ENCODE results near the gene HEPN1. TPM values are rescaled to one million over a fixed set of nuclear protein-coding genes. Genes with fewer than 3 reads are reported as not detected.

Gene HEPN1
- total RNA-seq, 1 experiment from 2014 or later: not detected

DNA sequence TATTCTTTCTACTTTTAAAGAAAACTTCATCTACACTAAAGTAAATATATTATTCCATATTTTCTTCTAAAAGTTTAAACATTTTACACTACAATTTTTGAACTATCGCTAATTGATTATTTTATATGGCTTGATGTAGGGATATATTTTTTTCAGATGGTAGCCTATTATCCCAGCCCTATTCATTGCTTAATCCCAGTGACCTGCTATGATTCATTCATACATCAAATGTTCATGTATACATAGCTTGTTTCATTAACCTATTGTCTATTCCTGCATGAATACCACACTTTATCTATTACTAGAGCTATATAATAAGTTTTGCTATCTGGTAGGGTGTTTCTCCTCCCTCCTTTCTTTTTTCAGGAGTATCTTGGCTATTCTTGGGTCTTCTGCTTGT is 16.4 kb upstream of the HEPN1 start:
- H3K4me1 ChIP-seq: peaks cover 28% of the 10 kb centered on the region
- DNase-seq: no peak
- H3K9me3 ChIP-seq (replicated peaks): no peaks in the 10 kb centered on the region
- no peaks in the 10 kb centered on the region for H3K36me3 ChIP-seq
- H3K4me3 ChIP-seq: no peak overlapping the region
- H3K27me3 ChIP-seq: no peaks in the 10 kb centered on the region
- no peak overlapping the region for H3K27ac ChIP-seq

DNA sequence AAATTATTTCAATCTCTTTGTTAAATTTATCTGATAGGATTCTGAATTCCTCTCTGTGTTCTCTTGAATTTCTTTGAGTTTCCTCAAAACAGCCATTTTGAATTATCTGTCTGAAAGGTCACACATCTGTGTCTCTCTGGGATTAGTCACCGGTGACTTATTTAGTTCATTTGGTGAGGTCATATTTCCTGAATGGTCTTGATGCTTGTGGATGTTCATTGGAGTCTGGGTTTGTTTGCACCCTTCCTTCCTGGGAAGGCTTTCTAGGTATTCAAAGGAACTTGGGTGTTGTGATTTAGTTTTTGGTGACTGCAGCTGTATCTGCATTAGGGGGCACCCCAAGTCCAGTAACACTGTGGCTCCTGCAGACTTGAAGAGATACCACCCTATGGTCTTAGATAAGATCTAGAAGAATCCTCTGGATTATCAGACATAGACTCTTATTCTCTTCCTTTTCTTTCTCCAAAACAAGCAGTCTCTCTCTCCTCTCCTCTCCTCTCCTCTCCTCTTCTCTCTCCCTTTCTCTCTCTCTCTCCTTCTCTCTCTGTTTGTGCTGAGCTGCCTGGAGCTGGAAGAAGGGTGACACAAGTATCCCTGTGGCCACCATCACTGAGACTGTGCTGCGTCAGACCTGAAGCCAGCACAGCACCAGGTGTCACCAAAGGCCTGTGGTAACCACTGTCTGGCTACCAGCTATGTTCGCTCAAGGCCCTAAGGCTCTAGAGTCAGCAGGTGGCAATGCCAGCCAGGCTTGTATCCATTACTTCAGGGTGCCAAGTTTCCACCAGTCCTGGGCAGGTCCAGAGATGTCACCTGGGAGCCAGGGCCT is 3.3 kb upstream of the HEPN1 start:
- no peak for DNase-seq
- Histone ChIP-seq H3K27me3 (no peaks in the 10 kb centered on the region), H3K27ac (no peak overlapping the region), H3K4me3 (no peak overlapping the region), H3K4me1 (peaks cover 5% of the 10 kb centered on the region; the same call in 1 of the 2 replicates), H3K9me3 (replicated peaks) (no peaks in the 10 kb centered on the region), H3K36me3 (no peaks in the 10 kb centered on the region)

DNA sequence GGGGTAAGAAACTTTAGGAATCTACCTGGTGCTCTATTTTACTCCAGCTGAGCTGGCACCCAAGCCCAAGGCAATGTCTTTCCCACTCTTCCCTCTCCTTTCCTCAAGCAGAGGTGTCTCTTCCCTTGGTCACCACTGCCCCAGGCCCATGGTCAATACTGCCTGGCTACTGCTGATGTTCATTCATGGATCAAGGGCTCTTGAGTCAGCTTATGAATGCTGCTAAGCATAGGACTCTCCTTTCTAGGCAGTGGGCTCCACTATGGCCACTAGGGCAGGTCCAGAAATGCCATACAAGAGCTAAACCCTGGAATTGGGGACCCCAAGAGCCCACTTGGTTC is 2.7 kb upstream of the HEPN1 start:
- no peaks in the 10 kb centered on the region for H3K36me3 ChIP-seq
- no peak overlapping the region for H3K4me3 ChIP-seq
- no peak overlapping the region for H3K27ac ChIP-seq
- no peak for DNase-seq
- peaks cover 5% of the 10 kb centered on the region; the same call in 1 of the 2 replicates for H3K4me1 ChIP-seq
- H3K27me3 ChIP-seq: no peaks in the 10 kb centered on the region
- no peaks in the 10 kb centered on the region for H3K9me3 ChIP-seq (replicated peaks)

DNA sequence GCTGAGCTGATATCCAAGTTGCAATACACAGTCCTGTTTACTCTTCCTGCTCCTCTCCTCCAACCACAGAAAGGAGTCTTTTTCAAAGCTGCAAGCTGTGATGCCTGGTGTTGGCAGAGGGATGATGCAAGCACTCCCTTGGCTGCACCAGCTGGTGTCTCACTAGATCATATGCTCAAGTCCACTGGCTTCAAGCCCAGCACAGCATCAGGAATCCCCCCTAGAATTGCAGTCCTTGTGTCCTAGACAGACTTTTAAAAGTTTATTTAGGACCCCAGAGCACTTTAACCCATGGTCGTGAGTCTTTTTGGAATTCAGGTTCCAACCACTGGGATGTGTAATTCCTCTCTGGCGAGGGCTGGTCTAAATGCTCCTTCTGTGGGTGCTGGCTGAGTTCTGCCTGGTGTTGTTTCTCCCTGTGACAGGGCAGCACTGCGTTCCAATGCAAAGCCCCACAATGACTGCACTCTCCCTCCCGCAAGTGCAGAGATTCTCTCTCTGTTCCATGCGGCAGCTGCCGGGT is 1.9 kb upstream of the HEPN1 start:
- H3K27ac ChIP-seq: no peak overlapping the region
- no peaks in the 10 kb centered on the region for H3K27me3 ChIP-seq
- H3K36me3 ChIP-seq: no peaks in the 10 kb centered on the region
- peaks cover 5% of the 10 kb centered on the region; the same call in 1 of the 2 replicates for H3K4me1 ChIP-seq
- H3K9me3 ChIP-seq (replicated peaks): no peaks in the 10 kb centered on the region
- DNase-seq: peak in 1 of 2 experiments; percentile 17
- H3K4me3 ChIP-seq: no peak overlapping the region

DNA sequence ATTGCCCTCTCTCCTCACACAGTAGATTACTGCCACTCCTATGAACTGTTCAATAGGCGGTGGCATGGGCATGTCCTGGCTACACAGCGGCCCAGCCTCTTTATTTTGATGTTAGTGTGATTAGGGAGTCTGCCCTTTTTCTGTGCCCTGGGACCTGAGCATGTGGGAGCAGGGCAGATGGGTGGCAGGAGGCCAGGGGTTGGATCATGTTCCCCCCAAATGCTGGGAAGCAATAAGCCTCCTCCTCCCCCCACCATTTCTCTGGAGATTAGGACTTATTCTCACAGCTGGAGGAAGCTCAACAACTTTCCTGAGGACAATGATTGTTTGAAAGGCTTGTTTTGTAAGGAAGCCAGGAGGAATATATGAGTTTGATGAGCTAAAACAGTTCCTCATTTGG is 848 bp downstream of the HEPN1 start:
- Histone ChIP-seq H3K27ac (no peak overlapping the region), H3K36me3 (no peaks in the 10 kb centered on the region), H3K9me3 (replicated peaks) (no peaks in the 10 kb centered on the region), H3K4me1 (peaks cover 5% of the 10 kb centered on the region; the same call in 1 of the 2 replicates), H3K27me3 (no peaks in the 10 kb centered on the region), H3K4me3 (no peak overlapping the region)
- DNase-seq: peak in 1 of 2 experiments; percentile 19

DNA sequence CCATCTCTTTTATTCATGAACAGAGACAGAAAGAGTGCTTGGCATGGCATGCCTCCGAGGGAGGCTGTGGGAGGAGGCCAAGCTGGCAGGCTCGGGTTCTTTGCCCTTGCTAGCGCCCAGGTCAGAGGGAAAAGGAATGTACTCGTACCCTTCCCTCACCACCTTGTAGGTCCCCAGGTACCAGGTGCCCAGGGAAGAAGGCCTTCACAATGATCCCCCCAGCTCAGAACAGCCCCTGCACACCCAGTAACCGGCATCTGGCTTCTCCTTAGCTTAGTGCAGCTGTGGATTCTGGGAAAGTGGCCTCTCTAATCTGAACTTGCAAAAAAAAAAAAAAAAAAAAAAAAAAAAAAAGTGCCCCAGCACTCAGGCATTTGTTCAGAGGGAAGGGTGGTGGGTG is 1.3 kb downstream of the HEPN1 start:
- Histone ChIP-seq H3K4me1 (peaks cover 5% of the 10 kb centered on the region; the same call in 1 of the 2 replicates), H3K9me3 (replicated peaks) (no peaks in the 10 kb centered on the region), H3K27me3 (no peaks in the 10 kb centered on the region), H3K36me3 (no peaks in the 10 kb centered on the region), H3K27ac (no peak overlapping the region), H3K4me3 (peak overlapping the region; percentile 58)
- no peak for DNase-seq

DNA sequence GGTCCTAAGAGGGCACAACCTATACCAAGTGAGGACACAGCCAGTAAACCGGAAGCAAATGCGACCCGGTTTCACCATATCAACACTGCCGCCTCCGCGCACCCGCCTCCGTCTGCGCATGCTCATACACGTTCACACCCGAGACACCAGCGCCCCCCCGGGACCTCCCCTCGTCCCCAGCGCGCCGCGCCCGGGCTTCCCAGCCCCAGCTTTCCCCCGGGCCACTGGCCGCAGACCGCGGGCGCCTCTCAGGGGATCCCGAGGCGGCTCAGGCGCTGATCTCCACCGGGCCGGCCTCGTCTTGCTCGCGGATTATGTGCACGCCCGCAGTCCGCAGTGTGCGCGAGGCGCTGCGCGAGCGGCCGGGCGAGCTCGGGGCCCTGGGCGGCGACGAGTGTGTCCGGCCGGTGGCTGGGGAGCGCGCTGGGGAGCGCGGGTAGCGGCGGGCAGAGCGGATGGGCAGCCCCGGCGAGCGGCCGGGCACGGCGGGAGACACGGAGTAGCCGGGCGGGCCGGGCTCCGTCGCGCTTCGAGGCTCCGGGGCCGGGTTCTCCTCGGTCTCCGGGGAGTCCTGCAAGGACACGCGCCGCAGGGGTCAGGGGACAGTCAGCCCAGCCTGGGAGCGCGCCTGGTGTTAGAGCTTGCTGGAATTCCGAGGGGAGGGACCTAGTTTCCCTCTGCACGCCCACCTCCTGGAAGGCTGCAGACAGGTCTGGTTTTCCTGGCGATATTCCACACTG is 2.0 kb downstream of the HEPN1 start:
- DNase-seq: peak; percentile 75 to 78
- Histone ChIP-seq H3K36me3 (no peaks in the 10 kb centered on the region), H3K27me3 (no peaks in the 10 kb centered on the region), H3K4me3 (peak overlapping the region; percentile 58), H3K4me1 (peaks cover 5% of the 10 kb centered on the region; the same call in 1 of the 2 replicates), H3K27ac (no peak overlapping the region), H3K9me3 (replicated peaks) (no peaks in the 10 kb centered on the region)

DNA sequence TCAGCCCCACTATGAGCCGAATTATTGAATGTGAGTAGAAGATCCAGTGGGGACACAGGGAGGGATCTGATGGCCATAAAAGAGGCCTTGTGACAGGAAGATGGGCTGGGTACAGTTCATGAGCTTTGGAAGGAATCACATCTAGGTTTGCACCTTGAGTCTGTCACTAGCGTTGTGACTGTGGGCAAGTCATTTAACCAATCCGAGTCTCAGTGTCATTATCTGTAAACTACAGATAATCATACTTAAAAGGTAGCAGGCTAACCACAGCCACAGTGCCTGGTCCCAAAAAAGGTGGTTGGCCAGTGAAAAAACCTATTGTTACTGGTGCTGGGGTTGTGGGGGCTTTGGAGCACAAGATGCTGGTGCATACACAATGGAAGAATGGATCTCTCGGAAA is 3.8 kb downstream of the HEPN1 start:
- no peaks in the 10 kb centered on the region for H3K9me3 ChIP-seq (replicated peaks)
- H3K27ac ChIP-seq: no peak overlapping the region
- no peaks in the 10 kb centered on the region for H3K27me3 ChIP-seq
- no peak for DNase-seq
- H3K4me3 ChIP-seq: no peak overlapping the region
- H3K4me1 ChIP-seq: peaks cover 5% of the 10 kb centered on the region; the same call in 1 of the 2 replicates
- no peaks in the 10 kb centered on the region for H3K36me3 ChIP-seq

DNA sequence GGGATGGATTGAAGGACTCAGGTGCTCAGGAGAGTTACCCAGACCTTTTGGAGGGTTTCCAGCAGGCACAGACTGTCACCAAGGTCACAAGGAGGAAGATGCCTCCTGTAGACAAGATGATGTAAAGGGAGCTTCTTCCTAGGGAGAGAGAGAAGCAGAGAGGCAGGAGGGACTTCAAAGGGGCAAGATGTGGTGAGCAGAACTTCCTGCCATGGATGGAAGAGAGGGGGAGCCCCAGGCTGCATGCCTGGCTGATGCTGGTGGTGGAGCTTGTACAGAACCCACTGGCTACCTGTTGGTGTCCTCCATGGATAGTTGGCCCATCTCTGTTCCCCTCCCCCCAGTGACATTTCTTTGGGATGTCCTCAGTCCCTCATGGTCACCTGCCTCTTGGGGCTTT is 4.2 kb downstream of the HEPN1 start:
- H3K9me3 ChIP-seq (replicated peaks): no peaks in the 10 kb centered on the region
- no peak overlapping the region for H3K27ac ChIP-seq
- no peak for DNase-seq
- H3K27me3 ChIP-seq: no peaks in the 10 kb centered on the region
- H3K36me3 ChIP-seq: no peaks in the 10 kb centered on the region
- H3K4me1 ChIP-seq: peaks cover 5% of the 10 kb centered on the region; the same call in 1 of the 2 replicates
- no peak overlapping the region for H3K4me3 ChIP-seq

DNA sequence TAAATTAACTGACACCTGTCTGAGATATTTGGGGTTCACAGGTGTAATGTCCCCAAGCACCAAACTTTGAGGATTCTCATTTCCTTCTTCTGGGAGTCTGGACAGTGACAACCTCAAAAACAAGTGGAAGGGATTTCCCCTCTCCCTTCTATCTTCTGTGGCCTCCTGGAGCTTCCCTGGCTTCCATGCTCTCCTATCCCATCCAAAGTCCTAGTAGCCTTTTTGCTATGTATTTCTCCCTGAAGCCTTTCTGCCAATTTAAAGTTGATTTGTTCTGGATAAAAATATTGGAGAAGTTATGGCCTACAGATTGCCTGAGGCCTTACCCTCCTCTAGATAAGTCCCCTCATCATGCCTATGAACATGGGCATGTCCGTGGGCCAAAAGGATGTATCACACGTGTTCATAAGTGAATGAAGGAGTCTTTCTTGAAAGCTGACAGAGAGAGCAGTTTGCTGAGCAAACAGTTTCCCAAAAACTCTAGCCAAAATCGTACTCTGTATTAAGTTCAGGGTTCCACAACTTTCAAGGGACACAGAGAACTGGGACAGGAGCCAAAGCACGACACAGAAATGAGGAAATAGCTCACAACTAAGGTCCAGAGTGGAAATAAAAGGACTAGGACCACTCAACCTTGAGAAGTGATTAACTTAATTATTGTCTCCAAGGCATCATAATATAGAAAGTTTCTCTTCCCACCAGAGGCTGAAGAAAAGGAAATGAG is 10.1 kb downstream of the HEPN1 start:
- no peaks in the 10 kb centered on the region for H3K36me3 ChIP-seq
- H3K9me3 ChIP-seq (replicated peaks): no peaks in the 10 kb centered on the region
- DNase-seq: no peak
- H3K27ac ChIP-seq: no peak overlapping the region
- no peaks in the 10 kb centered on the region for H3K27me3 ChIP-seq
- H3K4me3 ChIP-seq: no peak overlapping the region
- H3K4me1 ChIP-seq: no peaks in the 10 kb centered on the region

DNA sequence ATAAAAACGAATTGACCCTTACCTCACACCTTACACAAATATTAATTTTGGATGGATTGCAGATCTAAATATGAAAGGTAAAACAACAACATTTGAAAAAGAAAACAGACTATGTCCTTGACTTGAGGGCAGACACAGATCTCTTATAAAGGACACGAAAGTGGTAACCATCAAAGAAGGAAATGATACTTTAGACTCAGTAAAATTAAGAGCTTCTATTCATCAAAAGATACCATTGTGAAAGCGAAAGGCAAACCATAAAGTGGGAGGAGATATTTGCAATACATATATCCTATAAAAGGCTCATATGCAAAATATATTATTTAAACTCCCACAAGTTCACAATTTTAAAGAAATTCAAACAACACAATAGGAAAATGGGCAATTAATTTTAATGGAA is 11.7 kb downstream of the HEPN1 start:
- DNase-seq: no peak
- no peak overlapping the region for H3K4me3 ChIP-seq

DNA sequence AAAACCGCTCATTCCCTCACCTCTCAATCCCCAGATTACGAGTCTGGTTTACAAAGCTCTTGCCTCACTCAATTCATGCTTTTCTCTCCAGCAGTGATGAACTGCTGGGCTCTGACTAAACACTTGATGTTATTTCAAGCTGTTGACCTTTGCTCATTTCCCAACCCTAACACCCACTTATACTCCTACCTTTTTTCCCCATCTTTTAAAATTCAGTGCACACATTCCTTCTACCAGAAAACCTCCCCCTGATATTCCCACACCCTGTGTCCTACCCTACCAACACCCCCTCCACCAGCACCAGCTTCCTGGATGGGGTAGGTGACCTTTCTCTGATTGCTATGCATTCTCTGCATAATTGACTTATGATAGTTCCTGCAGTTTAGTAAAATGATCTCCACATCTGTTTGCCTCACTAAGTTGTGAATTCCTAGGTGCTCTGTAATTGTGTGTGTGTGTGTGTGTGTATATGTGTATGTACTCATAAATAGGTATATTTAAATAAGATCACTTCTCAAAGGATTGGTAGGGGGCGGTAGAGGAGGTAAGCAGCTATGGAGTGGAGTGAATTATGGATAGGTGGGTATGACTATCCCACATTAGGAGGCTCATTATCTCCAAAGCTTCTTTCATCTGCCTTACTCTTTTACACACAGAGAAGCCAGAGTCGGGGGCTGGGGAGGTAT is 16.0 kb downstream of the HEPN1 start:
- Histone ChIP-seq H3K36me3 (no peaks in the 10 kb centered on the region), H3K9me3 (replicated peaks) (no peaks in the 10 kb centered on the region), H3K27ac (no peak overlapping the region), H3K4me1 (no peaks in the 10 kb centered on the region), H3K27me3 (no peaks in the 10 kb centered on the region), H3K4me3 (no peak overlapping the region)
- no peak for DNase-seq

More for the DNA sequence above, 11.7 kb downstream of the HEPN1 start:
- Histone ChIP-seq H3K27ac (no peak overlapping the region), H3K27me3 (no peaks in the 10 kb centered on the region), H3K4me1 (no peaks in the 10 kb centered on the region), H3K36me3 (no peaks in the 10 kb centered on the region), H3K9me3 (replicated peaks) (no peaks in the 10 kb centered on the region)

DNA sequence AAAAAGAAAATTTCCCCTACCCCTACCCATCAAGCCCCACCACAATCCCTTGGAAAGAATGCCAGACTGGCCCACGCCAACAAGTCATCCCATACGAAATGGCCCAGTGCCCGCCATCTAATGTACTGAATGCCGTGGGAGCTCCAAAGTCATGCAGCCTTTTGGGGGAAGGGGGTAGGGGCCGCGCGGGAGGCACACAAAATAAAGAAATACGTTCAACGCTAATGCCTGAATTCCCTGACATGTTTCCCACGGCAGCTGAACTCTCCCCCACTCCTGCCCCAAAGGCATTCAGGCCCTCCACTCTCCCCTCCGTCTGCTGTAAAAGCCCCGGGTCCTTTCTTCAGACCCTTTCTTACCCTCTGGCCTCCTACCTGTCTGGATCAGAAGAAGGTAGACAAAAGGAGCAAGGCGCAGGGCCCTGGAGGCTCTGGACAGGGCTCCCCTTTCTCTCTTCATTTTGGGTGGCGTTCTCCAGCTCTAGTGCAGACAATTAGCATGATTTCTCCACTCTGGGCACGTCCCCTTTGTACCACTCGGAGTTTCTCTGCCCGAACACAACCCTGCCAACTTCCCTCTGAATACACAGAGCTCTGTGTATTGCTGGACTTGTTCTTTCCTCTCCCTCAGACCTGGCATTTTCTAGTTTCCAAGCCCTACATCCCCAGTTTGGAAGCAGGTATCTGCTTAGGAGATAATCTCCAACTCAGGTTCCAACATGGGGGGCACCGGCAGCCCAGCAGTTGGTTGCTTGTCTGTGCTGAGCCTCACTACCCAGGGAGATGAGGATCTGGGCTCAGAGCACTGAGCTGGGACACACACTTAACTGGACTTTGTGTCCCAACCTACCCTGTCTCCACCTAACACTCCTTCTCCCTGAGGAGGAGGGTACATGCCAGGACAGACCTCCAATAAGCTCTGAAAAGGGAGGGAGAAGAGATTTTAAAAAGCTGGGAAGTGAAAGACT is 16.8 kb downstream of the HEPN1 start, which contains the start of gene HEPACAM:
Gene HEPACAM, minus strand, starts transcription at position 500 of the 967 bp plus-strand sequence. Its CDS starts 41 bp downstream, at position 459.
- Histone ChIP-seq H3K27ac (no peak within 1 kb of the TSS), H3K36me3 (no peaks in the 10 kb centered on the region), H3K4me3 (no peak within 1 kb of the TSS), H3K9me3 (replicated peaks) (no peaks in the 10 kb centered on the region), H3K4me1 (no peaks in the 10 kb centered on the region), H3K27me3 (no peaks in the 10 kb centered on the region)
- no peak for DNase-seq
